ENCODE measurements around the gene RIPPLY3.
"Not testable (repeated sequence)": the region's sequence is repeated elsewhere in the genome, so short reads cannot be mapped to it uniquely, and the experiment has no call there.

The RIPPLY3 gene

GRCh38 chr21:37045556-37045955, 39.1 kb downstream of the RIPPLY3 start:
- TF ChIP-seq ZNF70 (CRISPR knock-in tag; IDR thresholded peaks at IDR 0.05): no peak
- no peak for ATAC-seq

- no peak for TF ChIP-seq TOX (CRISPR knock-in tag; IDR thresholded peaks at IDR 0.05; ENCODE audit: borderline replicate concordance)
- no peak for TF ChIP-seq CSDC2 (CRISPR knock-in tag; IDR thresholded peaks at IDR 0.05)
- TF ChIP-seq CREB5 (CRISPR knock-in tag; IDR thresholded peaks at IDR 0.05; ENCODE audit: low read depth): no peak
- ATAC-seq: no peak
Observed at GRCh38 chr21:37047079-37047478, 40.6 kb downstream of the RIPPLY3 start.

GRCh38 chr21:37049741-37050140, 43.2 kb downstream of the RIPPLY3 start:
- not testable (repeated sequence) for ATAC-seq

GRCh38 chr21:37055271-37055855, 48.9 kb downstream of the RIPPLY3 start:
- TF ChIP-seq ZNF70 (CRISPR knock-in tag; IDR thresholded peaks at IDR 0.05) (no peak), ZFP30 (CRISPR knock-in tag; IDR thresholded peaks at IDR 0.05) (no peak), PATZ1 (CRISPR knock-in tag; IDR thresholded peaks at IDR 0.05; ENCODE audit: borderline replicate concordance) (no peak)

GRCh38 chr21:37057614-37058013, 51.1 kb downstream of the RIPPLY3 start:
- ATAC-seq: no peak
- TF ChIP-seq OSR1 (CRISPR knock-in tag; IDR thresholded peaks at IDR 0.05) (no peak), PATZ1 (CRISPR knock-in tag; IDR thresholded peaks at IDR 0.05; ENCODE audit: borderline replicate concordance) (no peak), TOX (CRISPR knock-in tag; IDR thresholded peaks at IDR 0.05; ENCODE audit: borderline replicate concordance) (no peak), RARB (CRISPR knock-in tag; IDR thresholded peaks at IDR 0.05) (no peak), ZNF565 (CRISPR knock-in tag; conservative IDR thresholded peaks at IDR 0.05; ENCODE audit: low read depth) (no peak), BACH2 (CRISPR knock-in tag; IDR thresholded peaks at IDR 0.05; ENCODE audit: borderline replicate concordance) (no peak)

More at GRCh38 chr21:37055271-37055855, 48.9 kb downstream of the RIPPLY3 start:
- no peak for ATAC-seq

GRCh38 chr21:37058261-37058660, 51.8 kb downstream of the RIPPLY3 start:
- no peak for ATAC-seq
- TF ChIP-seq GLIS3 (CRISPR knock-in tag; IDR thresholded peaks at IDR 0.05): no peak
- TF ChIP-seq CSDC2 (CRISPR knock-in tag; IDR thresholded peaks at IDR 0.05): no peak
- no peak for TF ChIP-seq PPARA (CRISPR knock-in tag; IDR thresholded peaks at IDR 0.05; ENCODE audit: borderline replicate concordance)
- no peak for TF ChIP-seq TSHZ2 (CRISPR knock-in tag; IDR thresholded peaks at IDR 0.05)
- no peak for TF ChIP-seq ZNF70 (CRISPR knock-in tag; IDR thresholded peaks at IDR 0.05)
- TF ChIP-seq CREB5 (CRISPR knock-in tag; IDR thresholded peaks at IDR 0.05; ENCODE audit: low read depth): no peak
- TF ChIP-seq ZNF8 (CRISPR knock-in tag; IDR thresholded peaks at IDR 0.05): no peak
- TF ChIP-seq PATZ1 (CRISPR knock-in tag; IDR thresholded peaks at IDR 0.05; ENCODE audit: borderline replicate concordance): no peak
- no peak for TF ChIP-seq RARB (CRISPR knock-in tag; IDR thresholded peaks at IDR 0.05)
- TF ChIP-seq ESRRG (CRISPR knock-in tag; IDR thresholded peaks at IDR 0.05): no peak
- no peak for TF ChIP-seq BACH2 (CRISPR knock-in tag; IDR thresholded peaks at IDR 0.05; ENCODE audit: borderline replicate concordance)
- no peak for TF ChIP-seq ZFP30 (CRISPR knock-in tag; IDR thresholded peaks at IDR 0.05)
- TF ChIP-seq OSR1 (CRISPR knock-in tag; IDR thresholded peaks at IDR 0.05): no peak

Data from SK-N-SH treated with all-trans-retinoic acid at 6 μM for 48 hours (cell line).